Measurements from ENCODE around the gene XPNPEP1. TPM values are rescaled to one million over a fixed set of nuclear protein-coding genes. Genes with fewer than 3 reads are reported as not detected.

Gene XPNPEP1
- total RNA-seq, 4 donors from 2014 or later, result 77.5 to 109 (median 100) TPM

DNA sequence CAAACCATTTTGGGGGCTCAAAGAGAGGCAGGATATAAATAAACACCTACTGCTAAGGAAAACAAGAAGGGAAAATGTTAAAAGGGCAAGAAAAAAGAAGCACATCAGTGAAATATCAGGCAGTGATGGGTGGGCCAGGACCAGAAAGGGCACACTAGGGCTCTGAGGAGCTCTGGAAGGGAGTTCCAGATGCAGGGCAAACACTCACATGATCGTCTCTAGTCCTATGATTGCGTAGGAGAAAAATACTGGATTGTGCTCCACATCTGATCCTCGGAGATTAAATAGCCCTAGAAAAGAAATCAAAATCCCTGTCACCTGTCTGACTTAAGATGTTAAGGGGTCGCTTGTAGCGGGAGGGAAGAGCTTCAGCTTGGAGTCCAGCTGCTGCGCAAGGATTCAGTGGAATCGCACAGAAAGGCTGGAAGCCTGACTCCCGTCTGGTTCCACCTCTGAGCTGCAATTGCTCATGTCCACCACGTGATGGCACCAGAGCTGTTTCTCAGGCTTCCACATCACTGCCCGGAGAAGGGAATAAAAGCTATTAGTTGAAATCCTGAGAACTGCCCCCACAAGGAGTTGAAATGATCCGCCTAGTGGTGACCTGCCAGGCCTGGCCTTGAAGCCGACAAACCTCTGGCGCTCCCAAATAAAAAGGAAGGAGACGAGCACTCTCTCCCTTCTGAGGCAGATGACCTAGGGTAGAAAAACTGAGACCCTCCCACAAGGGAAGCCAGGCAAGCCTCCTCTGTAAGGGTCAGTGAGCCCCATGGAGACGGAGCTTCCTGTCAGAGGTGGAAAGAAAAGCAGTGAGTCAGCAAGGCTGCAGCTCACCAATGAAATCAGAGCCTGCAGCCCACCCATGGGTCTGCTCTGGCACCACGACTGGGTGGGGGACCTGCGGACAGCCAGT lies 39.2 kb downstream of the XPNPEP1 start:
- peak; percentile 67 to 90 for DNase-seq (ENCODE audit: low spot score in 2 of 2)
- intact Hi-C loops (cut with DNase I; ENCODE audit: low total_unique reads), result no loop called here
- no peak overlapping the region for H3K4me3 ChIP-seq (ENCODE audit: low read depth, poor library complexity, severe bottlenecking)
- WGBS, 2 donors, result 30 to 33% methylated on average over 17 of the region's 17 CpGs
- TF ChIP-seq POLR2A (IDR thresholded peaks at IDR 0.05), result no peak
- TF ChIP-seq, protein P1, sequence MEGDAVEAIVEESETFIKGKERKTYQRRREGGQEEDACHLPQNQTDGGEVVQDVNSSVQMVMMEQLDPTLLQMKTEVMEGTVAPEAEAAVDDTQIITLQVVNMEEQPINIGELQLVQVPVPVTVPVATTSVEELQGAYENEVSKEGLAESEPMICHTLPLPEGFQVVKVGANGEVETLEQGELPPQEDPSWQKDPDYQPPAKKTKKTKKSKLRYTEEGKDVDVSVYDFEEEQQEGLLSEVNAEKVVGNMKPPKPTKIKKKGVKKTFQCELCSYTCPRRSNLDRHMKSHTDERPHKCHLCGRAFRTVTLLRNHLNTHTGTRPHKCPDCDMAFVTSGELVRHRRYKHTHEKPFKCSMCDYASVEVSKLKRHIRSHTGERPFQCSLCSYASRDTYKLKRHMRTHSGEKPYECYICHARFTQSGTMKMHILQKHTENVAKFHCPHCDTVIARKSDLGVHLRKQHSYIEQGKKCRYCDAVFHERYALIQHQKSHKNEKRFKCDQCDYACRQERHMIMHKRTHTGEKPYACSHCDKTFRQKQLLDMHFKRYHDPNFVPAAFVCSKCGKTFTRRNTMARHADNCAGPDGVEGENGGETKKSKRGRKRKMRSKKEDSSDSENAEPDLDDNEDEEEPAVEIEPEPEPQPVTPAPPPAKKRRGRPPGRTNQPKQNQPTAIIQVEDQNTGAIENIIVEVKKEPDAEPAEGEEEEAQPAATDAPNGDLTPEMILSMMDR (IDR thresholded peaks at IDR 0.05), result peak in 2 of 3 donors; percentile 43 to 85

DNA sequence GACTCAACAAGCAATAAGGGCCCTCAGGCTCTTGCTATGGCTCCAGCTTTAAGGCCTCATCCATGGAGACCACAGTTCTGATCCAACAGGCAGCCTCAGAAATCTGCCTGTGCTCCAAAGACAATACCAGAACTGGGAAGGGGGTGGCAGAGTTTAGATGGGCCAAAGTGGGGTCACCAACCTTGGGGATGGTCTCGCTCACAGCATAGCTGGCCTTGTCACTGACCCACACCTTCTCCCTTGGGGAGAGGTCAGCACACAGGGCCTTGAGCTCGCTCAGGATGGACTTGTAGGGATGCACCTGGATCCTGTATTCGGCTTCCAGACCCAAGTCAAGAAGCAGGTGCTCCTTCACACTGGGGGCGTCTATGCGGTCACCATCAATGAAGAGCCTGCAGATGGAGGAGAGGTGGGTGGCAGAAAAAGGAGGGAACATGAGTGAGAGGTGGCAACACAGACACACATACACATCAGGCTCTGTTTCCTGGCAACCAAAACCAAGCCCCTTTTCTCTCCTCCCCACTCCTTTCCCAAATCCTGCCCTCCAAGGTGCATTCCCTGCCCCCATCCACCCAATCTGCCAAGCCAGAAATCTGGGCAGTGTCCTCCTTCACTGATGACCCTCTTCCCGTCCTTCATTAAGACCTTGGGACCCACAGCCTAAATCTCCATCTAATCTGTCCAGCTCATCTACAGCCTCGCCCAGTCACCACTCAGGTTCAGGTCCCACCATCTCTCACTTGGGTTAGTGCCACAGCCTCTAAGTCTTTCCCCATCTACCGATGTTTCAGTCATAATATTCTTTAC lies 40.9 kb downstream of the XPNPEP1 start:
- WGBS, 2 donors, result 97 to 98% methylated on average over 8 of the region's 8 CpGs
- peak in 1 of 2 donors; percentile 58 for DNase-seq (ENCODE audit: low spot score in 2 of 2)

DNA sequence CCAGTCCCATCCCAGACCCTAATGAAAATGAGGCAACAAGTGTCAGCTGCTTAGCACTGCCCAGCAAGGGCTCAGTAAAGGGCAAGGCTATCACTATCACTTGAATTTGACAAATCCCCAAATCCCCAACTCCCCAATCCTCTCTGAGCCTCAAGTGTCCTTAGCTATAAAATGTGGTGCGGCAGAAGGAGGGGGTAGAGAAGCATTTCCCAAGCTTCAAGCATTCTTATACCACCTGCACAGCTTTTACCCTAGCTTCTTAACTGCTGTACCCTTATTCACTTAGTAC lies 41.6 kb downstream of the XPNPEP1 start:
- intact Hi-C loops (cut with DNase I; ENCODE audit: low total_unique reads), result no loop called here

More for the DNA sequence above, 40.9 kb downstream of the XPNPEP1 start:
- H3K4me3 ChIP-seq (ENCODE audit: low read depth, poor library complexity, severe bottlenecking), result no peak overlapping the region
- intact Hi-C loops (cut with DNase I; ENCODE audit: low total_unique reads), result no loop called here
- TF ChIP-seq POLR2A (IDR thresholded peaks at IDR 0.05), result no peak
- TF ChIP-seq, protein P1 (IDR thresholded peaks at IDR 0.05), result no peak

DNA sequence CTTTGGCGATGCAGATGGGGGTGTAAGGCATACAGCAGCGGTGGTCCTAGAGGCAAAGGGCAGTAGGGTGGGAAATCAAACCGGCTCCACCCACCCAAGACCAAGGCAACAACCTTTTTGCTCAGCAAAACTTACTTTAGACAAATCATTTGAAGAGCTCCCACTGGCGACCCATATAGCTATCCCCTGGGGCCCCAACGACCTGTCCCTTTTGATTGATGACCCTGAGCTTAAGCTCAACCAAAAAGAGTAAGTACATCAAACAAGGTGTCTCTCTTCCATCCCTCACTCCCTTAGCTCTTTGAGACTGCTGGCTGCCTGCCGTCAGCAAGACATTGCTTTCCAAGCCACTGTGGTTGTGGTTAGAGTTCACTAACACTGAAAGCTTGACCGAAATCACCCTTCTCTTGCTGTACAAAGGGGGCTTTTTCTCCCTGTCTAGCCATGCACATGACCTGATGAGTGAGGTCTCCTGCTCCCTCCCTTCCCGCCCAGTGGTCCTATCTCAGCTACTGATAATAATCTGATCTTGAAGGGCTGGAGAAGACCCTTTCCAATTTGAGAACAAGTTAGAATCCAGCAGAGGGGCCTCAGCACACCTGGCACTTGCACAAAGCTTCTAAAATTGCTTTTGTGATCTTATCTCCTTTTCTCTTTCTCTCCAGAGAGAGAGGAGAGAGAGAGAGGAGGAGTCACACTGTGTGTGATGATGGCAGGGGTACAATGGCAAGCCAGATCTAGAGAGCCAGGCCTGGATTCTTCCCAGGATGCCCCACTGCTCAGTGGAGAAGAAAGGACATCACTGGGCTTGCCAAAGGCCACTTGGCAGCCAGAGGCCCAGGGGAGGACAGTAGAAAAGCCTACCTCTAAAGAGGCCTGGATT lies 42.2 kb downstream of the XPNPEP1 start:
- peak in 1 of 2 donors; percentile 59 for DNase-seq (ENCODE audit: low spot score in 2 of 2)
- no peak overlapping the region for H3K4me3 ChIP-seq (ENCODE audit: low read depth, poor library complexity, severe bottlenecking)
- no peak for TF ChIP-seq POLR2A (IDR thresholded peaks at IDR 0.05)
- TF ChIP-seq, protein P1 (IDR thresholded peaks at IDR 0.05), result no peak
- intact Hi-C loops (cut with DNase I; ENCODE audit: low total_unique reads), result no loop called here
- 87 to 93% methylated on average over 8 of the region's 8 CpGs for WGBS, 2 donors

More for the DNA sequence above, 41.6 kb downstream of the XPNPEP1 start:
- TF ChIP-seq, protein P1 (IDR thresholded peaks at IDR 0.05), result no peak
- TF ChIP-seq POLR2A (IDR thresholded peaks at IDR 0.05), result no peak
- no peak for DNase-seq (ENCODE audit: low spot score in 2 of 2)
- no peak overlapping the region for H3K4me3 ChIP-seq (ENCODE audit: low read depth, poor library complexity, severe bottlenecking)
- WGBS, 2 donors, result 58 to 88% methylated on average over 1 of the region's 1 CpG

DNA sequence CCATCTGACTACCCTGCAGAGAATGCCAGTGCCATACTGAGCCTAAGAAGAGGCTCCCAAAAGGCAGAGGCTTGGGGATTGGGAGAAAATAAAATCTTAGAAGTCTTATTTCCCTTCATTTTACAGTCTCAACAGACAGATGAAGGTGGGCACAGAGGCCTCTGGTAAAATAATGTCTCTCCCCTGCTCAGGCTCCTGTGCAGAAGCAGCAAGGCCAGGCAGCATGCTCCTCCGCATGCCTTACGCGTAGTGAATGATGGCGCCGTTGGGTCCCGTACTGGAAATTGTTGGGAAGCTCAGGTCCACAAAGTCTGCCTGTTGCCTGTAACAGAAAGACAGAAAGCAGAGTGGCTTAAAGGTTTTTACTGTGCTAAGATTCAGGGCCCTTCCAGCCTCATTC lies 45.8 kb downstream of the XPNPEP1 start:
- H3K4me3 ChIP-seq (ENCODE audit: low read depth, poor library complexity, severe bottlenecking), result no peak overlapping the region
- intact Hi-C loops (cut with DNase I; ENCODE audit: low total_unique reads), result no loop called here
- WGBS, 2 donors, result 94 to 96% methylated on average over 6 of the region's 6 CpGs
- no peak for TF ChIP-seq POLR2A (IDR thresholded peaks at IDR 0.05)
- TF ChIP-seq, protein P1 (IDR thresholded peaks at IDR 0.05), result no peak
- peak in 1 of 2 donors; percentile 54 for DNase-seq (ENCODE audit: low spot score in 2 of 2)

Data from lower leg skin (tissue), 4 donors.